GM19239 (cell line): ENCODE results near the gene PIK3R1.

Experiments
- DNase-seq: peaks from one replicate; pipeline ENCODE4 v3.0.0; 2011; ENCODE audit warnings: low spot score; ENCODE audit not compliant: insufficient read length
- FAIRE-seq: peaks from 2 replicates; lab custom pipeline; 2011; peaks lifted over from hg19 to GRCh38; lab: Jason Lieb, UNC

Gene PIK3R1

DNA sequence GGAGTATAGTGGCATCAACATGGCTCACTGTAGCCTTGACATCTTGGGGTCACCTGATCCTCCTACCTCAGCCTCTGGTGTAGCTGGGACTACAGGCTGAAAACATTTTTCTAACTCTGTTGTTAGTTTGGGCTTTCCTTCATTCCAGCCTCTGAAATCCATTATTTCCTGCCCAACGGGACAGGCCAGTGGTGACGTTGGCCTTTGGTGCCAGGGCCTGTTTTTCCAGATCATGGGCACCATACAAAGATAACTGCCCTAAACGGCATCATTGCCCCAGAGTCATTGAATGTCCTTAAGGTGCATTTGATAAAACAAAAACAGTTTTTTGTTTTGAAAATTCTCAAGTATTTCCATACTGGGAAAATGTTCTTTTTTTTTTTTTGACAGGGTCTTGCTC, 32.1 kb downstream of the PIK3R1 start:
- FAIRE-seq (no peak), DNase-seq (no peak)

DNA sequence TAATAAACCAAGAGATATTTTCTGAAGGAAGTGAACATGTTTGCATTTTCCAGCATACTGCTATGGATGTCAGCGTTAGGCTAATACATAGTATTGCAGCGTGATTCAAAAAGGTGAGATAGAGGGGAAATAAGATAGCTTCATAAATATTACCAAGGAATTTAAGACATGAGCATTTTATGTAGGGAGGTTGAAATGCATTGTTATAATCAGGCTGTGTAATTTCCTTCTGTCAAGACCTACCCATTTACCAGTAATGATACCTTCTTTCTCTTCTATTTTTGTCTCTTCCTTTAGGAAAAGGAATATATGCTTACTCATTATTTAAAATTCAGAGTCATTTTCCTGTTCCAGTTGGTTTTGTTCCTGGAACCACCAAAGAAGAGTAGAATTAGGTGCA, 33.3 kb downstream of the PIK3R1 start:
- peak; percentile 35 for FAIRE-seq

DNA sequence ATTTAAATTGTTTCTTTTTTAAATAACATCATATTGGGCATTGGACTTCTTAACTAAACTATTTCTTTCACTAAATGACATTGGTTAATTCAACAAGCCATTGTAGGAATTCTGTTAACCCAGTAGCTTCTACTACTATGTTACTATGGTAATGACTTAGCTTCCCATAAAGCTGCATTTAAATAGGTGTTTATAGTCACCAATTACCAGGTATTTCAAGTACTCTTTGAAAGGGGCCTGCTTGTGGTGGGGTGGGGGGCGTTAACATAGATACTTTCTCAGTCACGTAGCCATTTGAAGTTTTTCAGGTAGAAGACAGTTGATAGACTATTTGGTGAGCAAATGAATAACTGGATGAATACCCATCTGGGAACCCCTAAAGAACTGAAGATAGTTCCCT, 34.0 kb downstream of the PIK3R1 start:
- FAIRE-seq (no peak), DNase-seq (no peak)

More for the DNA sequence above, 33.3 kb downstream of the PIK3R1 start:
- DNase-seq, result no peak

DNA sequence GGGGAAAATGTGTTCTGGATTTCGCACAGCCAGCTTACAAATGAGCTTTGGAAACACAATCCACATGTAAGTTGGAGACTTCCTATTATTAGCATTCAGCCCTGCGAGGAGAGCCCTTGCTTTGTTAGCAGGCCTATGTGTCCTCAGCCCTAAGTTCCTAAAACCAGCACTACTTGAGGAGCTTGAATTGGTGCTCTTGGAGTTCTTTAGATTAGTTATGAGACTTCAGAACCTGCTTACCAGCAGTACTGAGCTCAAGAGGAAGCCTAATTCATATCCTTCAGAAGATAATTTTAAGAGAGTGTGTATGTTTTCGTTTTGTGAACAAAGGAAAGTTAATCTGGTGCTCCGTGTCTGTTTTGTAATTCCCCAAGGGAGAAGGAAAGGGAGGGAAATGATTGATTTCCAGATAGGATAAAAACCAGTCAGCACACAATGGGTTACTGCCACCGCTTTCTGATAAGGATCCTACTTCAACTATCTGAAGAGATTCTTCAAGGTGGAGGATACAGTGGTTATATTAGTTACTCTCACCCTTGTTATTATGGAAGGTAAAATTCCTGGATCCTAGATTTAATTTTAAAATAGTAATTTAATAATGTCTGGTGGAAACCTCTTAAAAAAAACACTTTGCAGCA, 35.2 kb downstream of the PIK3R1 start:
- no peak for DNase-seq
- peak; percentile 11 for FAIRE-seq

DNA sequence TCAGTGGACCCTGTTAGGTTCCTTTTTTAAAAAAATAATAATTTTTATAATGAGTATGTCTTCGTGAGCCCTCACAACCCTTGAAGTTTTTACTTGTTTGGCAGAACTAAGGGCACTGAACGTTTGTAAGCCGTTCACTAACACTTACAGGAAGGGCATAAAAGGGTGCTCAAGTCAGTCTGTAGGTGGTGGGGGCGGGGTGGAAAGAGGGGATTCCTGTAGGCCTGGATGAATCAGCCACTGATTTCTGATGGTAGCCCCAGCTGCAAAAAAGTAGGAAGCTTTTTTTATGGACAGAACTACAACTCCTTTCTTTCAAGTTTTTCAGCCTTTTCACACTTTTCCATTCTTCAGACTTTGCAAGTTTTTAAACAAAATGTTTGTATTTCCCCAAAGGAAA, 35.8 kb downstream of the PIK3R1 start:
- no peak for FAIRE-seq
- DNase-seq, result no peak

DNA sequence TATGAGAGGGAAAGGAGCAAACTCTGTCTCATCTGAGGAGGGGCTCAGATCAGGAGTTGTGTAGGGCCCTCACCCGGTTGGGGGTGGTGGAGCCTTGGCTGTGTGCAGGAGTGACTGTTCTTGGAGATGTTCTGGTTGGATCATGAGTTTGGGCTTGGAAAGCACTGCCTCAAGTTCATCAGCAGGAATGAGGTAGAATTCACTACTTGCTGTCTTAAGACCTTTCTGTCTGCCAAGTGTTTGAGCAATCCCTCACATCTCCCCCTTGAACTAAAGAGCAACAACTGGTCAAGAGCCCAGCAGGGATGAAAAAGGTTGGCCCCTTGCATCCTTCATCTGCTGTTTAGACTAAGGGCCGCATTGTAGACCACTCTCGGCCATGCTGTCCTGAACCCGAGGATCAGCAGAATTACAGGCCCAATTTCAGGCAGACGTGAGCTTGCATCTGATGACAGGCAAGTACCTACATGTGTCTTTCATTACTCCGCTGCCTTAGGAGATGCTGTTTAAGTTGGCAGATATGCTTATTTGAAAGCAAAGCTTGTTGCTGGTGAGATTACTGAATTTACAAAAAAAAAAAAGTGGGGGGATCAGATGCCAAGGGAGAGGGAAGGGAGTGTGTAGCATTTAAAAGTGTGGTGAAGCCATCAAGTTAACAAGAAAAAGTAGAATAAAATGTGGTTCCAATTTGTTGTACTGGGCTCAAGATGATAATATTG, 36.4 kb downstream of the PIK3R1 start:
- FAIRE-seq, result peak; percentile 18
- DNase-seq, result no peak

DNA sequence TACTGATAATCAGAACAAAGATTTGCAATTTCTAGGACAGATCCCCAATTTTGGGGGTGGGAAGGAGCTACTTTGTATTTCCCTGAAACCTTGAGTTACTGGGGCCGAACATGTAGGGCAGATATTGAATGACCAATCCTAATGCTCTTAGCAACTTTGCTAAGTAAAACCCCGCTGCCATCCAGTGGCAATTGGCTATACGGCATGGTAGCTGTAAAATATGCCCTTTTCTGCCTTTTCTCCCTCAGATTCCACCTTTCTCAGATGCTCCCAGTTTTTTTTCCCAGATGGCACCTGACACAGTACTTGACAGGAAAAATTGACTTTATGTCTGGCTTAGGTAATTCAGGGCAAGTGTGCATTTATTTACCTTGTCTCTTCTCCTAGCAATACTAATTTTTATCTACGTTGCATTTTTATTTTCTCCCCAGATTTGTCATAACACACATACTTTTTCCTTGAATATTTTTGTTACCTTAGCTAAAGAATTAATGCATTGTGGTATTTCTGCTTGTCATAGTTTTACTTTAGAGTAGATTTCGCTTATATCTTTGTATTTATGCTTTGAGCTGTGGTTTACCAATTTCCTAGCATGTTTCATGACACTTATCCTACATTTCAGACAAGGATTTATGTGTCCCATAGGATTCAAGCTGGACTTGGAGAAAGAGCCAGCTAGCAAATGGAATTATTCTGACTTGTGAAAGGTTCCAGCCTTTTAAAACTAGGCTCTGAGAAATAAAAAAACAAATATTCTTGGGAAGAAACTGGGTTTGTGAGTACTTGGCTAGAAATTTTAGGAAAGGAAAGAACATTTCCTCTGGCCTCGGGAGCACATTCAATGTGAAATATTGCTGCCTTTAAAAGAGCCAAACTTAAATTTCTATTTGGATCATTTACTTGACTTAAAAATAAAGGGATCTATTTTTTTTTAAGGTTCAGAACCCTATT, 37.4 kb downstream of the PIK3R1 start:
- FAIRE-seq (peak; percentile 90), DNase-seq (peak; percentile 18)

DNA sequence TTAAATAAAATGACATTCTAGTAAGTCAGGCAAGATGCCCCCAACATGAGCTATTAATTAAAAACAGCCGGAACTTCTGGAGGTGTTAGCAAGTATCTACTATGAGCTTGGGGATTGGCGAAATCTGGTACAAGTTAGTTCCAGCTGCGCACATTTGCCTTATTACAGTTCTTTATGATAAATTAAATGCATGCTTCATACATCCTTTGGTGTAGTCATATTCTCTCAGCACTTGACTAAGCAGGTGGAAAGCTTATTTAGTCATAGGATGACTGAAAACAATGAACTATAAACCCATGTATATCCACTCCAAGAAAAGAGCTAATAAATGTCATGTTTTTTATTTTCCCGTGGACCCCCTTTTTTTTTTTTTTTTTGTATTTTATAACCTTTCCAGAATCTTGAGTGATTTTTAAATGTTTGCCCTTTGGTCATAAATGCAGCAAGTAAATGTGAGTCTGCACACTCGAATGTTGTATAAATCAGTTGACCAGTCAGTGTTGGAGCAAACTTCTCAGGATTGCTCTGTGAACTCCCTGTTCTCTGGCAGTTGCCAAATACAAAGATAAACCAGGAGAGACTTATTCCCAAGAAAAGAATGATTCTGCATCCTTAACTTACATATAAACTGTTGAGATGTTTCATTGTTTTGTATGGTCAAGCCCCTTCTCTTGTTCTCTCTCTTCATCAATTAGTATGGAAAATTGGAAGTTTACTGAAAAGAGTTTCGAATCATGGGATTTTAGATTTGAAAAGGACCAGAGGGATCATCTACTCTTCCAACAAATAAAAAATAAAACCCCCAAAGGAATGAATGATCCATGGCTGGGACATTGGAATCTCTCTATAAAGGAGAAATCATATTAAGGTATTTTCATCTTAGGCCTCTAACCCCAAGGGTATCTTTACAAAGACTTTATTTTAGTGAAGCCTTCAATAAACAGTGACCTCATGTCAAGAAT, 38.3 kb downstream of the PIK3R1 start:
- no peak for FAIRE-seq
- DNase-seq, result no peak

DNA sequence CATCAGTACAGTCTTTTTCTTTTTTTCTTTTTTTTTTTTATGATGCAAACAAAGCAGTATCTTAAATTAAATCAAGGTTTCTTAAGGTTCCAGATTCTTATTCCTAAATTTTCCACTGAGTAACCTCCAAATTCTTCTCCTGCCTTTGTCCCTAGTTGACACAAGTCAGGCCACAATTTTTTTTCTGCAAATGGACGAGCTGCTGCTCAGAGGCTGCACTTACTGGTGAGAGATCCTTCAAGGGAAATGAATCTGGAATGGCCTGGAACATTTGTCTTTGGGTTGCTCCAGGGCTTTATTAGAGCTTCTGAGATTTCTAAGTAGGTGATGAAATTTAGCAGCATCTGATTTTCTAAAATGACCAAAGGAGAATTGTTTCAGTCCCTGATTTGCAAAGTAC, 39.3 kb downstream of the PIK3R1 start:
- FAIRE-seq (no peak), DNase-seq (no peak)

DNA sequence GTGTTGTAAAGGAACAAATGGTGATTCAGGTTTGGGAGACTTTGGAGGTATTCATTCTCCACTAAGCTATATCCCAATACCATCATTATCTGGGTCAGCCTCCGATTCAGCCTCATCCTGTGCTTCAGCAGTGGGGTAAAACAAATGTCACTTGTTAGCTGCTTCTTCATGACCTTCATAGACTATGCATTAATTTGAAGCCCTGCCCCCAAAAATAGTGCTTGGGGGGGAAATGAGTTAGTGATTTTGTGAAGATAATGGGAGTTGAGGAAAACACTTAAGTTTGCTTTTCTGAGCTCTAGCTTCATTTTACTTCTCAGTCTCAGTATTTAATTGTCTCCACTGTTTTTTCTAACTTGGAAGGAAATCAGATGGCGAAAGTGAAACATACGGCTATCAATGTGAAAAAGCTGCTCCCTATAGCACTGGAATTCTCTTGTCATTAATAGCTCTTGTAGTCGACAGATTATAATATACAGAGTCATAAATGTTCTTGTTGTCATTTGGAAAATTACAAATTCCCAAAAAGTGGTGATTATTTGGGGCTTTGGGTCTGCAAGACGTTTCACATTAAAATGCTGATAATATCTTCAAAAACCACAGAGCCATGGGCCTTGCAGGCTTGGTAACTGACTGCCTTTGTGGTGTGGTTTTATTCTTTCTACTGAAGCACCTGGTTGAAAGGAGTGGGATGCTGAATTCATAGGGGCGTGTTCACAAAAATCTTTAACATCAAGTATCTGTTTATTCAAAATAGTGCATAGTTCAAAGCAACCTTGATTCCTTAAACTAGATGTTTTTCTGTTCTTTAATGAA, 40.0 kb downstream of the PIK3R1 start:
- DNase-seq (no peak), FAIRE-seq (no peak)

DNA sequence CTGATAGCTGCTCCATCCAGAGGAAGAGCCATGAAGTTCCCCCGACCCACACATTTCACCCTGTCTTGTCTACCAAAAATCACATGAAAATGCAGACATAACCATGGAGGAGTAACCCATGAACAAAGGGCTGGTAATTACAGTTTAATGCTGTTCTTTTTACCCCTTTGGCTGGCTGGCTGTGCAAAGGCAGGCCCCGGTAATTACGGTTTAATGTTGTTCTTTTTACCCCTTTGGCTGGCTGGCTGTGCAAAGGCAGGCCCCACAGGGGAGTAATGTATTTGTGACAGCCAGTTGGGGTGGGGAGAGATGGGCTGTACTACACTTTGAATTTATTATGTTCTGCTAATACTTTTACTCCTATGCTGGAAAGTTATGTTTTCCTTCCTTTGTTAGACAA, 41.7 kb downstream of the PIK3R1 start:
- no peak for DNase-seq
- FAIRE-seq, result no peak

DNA sequence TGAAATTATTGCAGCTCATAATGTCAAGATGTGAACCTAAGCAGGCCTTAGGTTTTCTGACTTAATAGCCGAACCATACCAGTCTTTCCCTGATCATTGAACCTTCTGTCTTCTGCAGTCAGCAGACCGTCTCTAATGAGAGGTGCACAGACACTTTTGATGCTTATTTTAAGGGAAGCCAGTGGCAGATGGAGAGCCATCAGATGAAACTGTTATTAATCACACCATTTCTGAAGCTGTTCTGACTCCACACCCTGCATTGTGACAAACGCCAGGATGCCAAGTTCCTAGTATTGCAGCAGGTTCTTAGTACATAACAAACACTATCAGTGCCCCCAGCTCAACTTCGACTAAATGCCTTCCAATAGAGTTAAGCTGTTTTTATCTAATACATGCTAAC, 43.0 kb downstream of the PIK3R1 start:
- FAIRE-seq, result no peak
- DNase-seq, result no peak

DNA sequence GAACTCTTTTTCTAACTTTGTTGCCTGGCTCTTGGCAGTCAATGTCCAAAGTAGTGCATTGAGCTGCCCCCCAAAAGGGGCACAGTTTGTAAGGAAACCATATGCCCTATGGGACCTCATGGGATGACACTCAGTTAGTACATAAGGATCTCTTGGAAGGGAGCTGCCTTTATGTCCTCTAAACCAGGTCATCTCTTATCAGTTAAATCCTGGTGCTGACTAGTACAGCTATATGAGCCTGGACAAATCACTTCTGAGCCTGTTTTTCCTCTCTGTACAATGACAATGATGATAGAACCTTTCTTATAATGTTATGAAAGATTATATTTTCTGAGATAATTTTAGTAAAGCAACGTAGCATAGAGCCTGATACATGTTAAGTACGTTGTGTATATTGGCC, 44.1 kb downstream of the PIK3R1 start:
- FAIRE-seq (no peak), DNase-seq (no peak)

DNA sequence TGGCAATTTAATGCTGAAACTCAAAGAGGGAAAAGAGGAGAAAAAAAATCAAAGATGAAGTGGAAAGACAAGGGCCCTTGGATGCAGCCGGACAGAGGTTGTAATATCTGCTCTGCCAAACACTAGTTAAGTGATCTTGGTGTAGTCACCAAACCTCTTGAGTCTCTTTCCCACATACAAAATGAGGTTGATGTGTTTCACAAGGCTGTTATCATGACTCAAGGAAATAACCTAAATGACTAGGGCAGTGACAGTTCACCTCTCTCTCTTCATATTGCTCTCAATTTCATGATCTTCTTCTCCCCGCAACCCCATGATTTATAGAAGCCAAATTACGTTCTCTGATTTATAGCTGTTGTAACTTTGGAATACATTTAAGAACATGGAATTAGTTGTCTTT, 44.9 kb downstream of the PIK3R1 start:
- no peak for DNase-seq
- no peak for FAIRE-seq

DNA sequence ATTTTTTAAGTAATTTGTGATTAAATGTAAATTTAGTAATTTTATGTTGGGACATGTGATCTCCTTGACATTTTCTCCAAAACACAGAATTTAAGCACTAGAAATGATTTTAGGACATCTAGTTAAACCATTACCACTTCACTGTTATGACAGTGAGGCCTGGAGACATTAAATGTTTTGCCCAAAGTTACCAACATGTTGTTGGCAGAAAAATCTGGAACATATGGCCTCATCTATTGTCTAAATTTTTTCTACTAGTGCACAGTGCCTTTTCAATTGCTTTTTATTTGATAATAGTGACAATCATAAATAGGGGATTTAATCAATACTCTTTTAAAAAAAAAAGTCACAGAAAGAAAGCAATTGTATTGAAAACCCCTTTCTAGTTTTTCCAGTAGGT, 45.6 kb downstream of the PIK3R1 start:
- DNase-seq (no peak), FAIRE-seq (no peak)

DNA sequence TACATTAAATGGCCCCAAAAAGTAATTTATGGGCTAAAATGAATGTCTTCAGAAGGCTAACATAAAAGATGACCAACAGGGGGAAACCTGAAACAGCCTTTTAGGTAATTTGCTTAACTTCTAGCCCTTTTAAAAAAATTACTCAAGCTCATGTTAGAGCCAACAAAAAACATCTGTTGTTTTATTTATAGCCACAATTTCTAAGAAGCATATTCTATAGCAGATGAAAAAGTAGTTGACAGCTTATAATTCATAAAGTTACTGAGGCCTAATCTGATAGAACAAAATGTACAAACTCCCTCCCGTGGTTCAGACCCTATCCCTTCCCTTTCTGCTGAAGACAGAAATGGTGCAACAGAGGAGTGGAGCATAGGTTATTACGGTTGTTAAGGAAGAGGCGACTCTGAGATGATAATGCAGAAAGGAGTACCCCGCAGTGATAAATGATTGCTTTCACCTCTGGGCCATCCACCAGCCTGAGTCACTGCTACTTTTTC, 46.1 kb downstream of the PIK3R1 start:
- FAIRE-seq (peak; percentile 84), DNase-seq (no peak)

DNA sequence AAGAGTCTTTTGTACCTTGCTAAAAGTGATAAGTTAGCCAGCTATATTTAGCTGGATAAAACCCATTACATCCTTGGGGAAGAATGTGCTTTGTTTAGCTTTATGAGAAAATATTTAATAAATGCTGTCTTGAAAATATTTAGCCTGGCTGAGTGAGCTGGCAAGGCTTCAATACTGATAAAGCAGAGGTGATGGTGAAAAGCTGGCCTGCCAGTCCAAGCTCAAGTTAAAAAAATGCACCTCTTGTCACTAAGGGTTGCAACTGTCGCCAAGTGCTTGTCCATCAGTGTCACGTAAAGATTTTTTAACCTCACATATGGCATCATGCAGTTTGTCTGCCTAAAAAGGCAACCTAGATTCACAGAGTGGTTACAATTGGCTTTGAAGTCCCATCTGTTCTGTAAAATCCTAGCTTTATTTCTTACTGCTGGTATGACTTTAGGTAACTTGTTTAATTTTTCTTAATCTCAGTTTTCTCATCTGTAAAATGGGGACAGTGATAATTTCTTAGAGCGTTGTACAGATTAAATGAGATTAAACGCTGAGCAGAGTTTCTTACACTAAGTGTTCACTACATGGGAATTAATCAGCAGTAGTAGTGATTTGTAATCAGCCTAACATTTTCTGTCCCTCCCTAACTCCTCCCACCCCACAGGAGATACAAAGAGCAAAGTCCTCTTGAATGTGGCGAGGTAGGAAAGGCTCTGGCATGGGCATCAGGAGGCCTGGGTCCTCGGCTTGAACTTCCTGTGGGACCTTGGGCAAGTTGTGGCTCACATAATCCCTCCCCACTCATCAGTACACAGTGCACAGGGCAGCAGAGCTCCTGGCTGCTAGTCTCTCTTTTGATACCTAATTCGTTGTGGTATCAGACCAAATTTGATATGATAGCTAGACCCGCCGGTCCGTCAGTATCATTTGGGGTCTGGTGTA, 48.7 kb downstream of the PIK3R1 start:
- FAIRE-seq (peak; percentile 72), DNase-seq (no peak)

DNA sequence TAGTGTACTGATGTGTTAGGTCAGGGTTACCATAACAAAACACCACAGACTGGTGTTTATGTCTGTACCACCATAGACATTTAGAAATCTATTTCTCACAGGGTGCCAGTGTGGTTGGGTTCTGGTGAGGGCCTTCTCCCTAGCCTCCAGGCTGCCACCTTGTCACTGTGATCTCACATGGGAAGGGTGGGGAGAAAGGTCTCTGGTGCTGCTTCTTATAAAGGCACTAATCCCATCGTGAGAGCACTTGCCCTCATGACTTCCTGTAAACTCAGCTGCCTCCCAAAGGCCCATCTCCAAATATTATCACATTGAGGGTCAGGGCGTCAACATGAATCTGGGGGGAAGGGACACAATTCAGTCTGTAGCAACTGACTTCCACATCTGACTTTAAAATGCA, 49.8 kb downstream of the PIK3R1 start:
- DNase-seq (no peak), FAIRE-seq (no peak)
